HepG2 (cell line): Measurements from ENCODE around the gene OTOG.

Experiments
- GZF1 ChIP-seq: sonication (generic); formaldehyde crosslinking; IDR thresholded peaks from 2 replicates; pipeline ENCODE4 v1.5.1; 2020; ENCODE audit warnings: mild to moderate bottlenecking, missing genetic modification reagents
- HBP1 ChIP-seq: IDR thresholded peaks from 2 replicates; pipeline ENCODE4 v1.6.1; 2016; ENCODE audit warnings: low read depth, control low read depth
- ISX ChIP-seq: sonication (generic); formaldehyde crosslinking; conservative IDR thresholded peaks from 2 replicates; pipeline ENCODE4 v1.5.0; 2020; ENCODE audit warnings: missing genetic modification reagents
- NFIC ChIP-seq: IDR thresholded peaks from 2 replicates; pipeline ENCODE4 v1.6.1; 2012; ENCODE audit warnings: mild to moderate bottlenecking, low read length, inconsistent platforms
- PBX2 ChIP-seq: IDR thresholded peaks from 2 replicates; pipeline ENCODE4 v1.6.1; 2016; ENCODE audit warnings: control low read depth
- POLR2AphosphoS5 ChIP-seq: IDR thresholded peaks from 2 replicates; pipeline ENCODE4 v1.6.1; 2012; ENCODE audit warnings: low read depth, low read length
- ZNF362 ChIP-seq: sonication (generic); formaldehyde crosslinking; IDR thresholded peaks from 2 replicates; pipeline ENCODE4 v1.4.0; 2020; ENCODE audit warnings: missing genetic modification reagents, mild to moderate bottlenecking, borderline replicate concordance

GRCh38 chr11:17605651-17606122 is 58.6 kb downstream of the OTOG start:
- TF ChIP-seq NFIC (no peak), ZNF362 (CRISPR knock-in tag) (no peak), POLR2AphosphoS5 (no peak), ISX (CRISPR knock-in tag) (no peak), GZF1 (CRISPR knock-in tag) (no peak), PBX2 (CRISPR knock-in tag) (no peak), HBP1 (CRISPR knock-in tag) (no peak)
